ENCODE measurements around the gene UGT1A6. TPM values are rescaled to one million over a fixed set of nuclear protein-coding genes. Genes with fewer than 3 reads are reported as not detected.
"Not testable (repeated sequence)": the region's sequence is repeated elsewhere in the genome, so short reads cannot be mapped to it uniquely, and the experiment has no call there.

UGT1A6 gene
- total RNA-seq, 1 experiment from 2014 or later = not detected

- Mint-ChIP-seq H3K36me3 (peaks cover 11% of the 10 kb centered on the region), H3K4me3 (no peak overlapping the region), H3K27me3 (ENCODE audit: low read depth) (peaks cover 5% of the 10 kb centered on the region; the same call in 1 of the 2 replicates), H3K4me1 (no peaks in the 10 kb centered on the region), H3K27ac (no peak overlapping the region), H3K9me3 (peaks cover 43% of the 10 kb centered on the region)
- ATAC-seq (no peak), DNase-seq (ENCODE audit: low spot score) (no peak)
- TF ChIP-seq OVOL2 (CRISPR knock-in tag; IDR thresholded peaks at IDR 0.05; ENCODE audit: borderline replicate concordance) (no peak), MLX (CRISPR knock-in tag; IDR thresholded peaks at IDR 0.05) (no peak), ZNF219 (CRISPR knock-in tag; IDR thresholded peaks at IDR 0.05; ENCODE audit: borderline replicate concordance) (no peak), JAZF1 (CRISPR knock-in tag; IDR thresholded peaks at IDR 0.05) (no peak), TEAD4 (CRISPR knock-in tag; IDR thresholded peaks at IDR 0.05) (no peak), NR3C1 (CRISPR knock-in tag; conservative IDR thresholded peaks at IDR 0.05; ENCODE audit: low read depth) (no peak), CTCF (IDR thresholded peaks at IDR 0.05) (no peak), SOX15 (CRISPR knock-in tag; IDR thresholded peaks at IDR 0.05) (no peak), ERG (CRISPR knock-in tag; IDR thresholded peaks at IDR 0.05) (no peak), MXD4 (CRISPR knock-in tag; IDR thresholded peaks at IDR 0.05; ENCODE audit: borderline replicate concordance) (no peak)
- CTCF ChIA-PET = no interaction called here
- POLR2A ChIA-PET = no interaction called here
These were observed 48.2 kb downstream of the UGT1A6 start for GRCh38 chr2:233740870-233741269.

- H3K27me3 Mint-ChIP-seq (ENCODE audit: low read depth) = peaks cover 3% of the 10 kb centered on the region; the same call in 1 of the 2 replicates
- H3K9me3 Mint-ChIP-seq = peaks cover 45% of the 10 kb centered on the region
- H3K4me1 Mint-ChIP-seq = no peaks in the 10 kb centered on the region
- no peak for TF ChIP-seq ERG (CRISPR knock-in tag; IDR thresholded peaks at IDR 0.05)
- no peak for TF ChIP-seq SP1 (CRISPR knock-in tag; conservative IDR thresholded peaks at IDR 0.05)
- ChIA-PET CTCF (no interaction called here), POLR2A (no interaction called here)
- no peak for DNase-seq (ENCODE audit: low spot score)
- H3K36me3 Mint-ChIP-seq = no peaks in the 10 kb centered on the region
- ATAC-seq = no peak; the same call in 1 of the 2 replicates
- H3K4me3 Mint-ChIP-seq = no peak overlapping the region
- no peak overlapping the region for H3K27ac Mint-ChIP-seq
These were observed 51.0 kb downstream of the UGT1A6 start for GRCh38 chr2:233743464-233744259.

GRCh38 chr2:233745073-233745755, 52.5 kb downstream of the UGT1A6 start:
- ChIA-PET CTCF (no interaction called here), POLR2A (no interaction called here)
- TF ChIP-seq GABPB1 (CRISPR knock-in tag; IDR thresholded peaks at IDR 0.05) (peak; percentile 58; the same call in 1 of the 2 replicates), STAT6 (CRISPR knock-in tag; conservative IDR thresholded peaks at IDR 0.05; ENCODE audit: low read depth) (no peak), ZNF396 (CRISPR knock-in tag; IDR thresholded peaks at IDR 0.05; ENCODE audit: borderline replicate concordance) (no peak)

GRCh38 chr2:233745838-233746237, 53.1 kb downstream of the UGT1A6 start:
- H3K27me3 Mint-ChIP-seq (ENCODE audit: low read depth); DNase-seq (ENCODE audit: low spot score); H3K4me1 Mint-ChIP-seq; ATAC-seq; CTCF ChIA-PET; H3K4me3 Mint-ChIP-seq; POLR2A ChIA-PET; H3K27ac Mint-ChIP-seq: not testable (repeated sequence)
- H3K9me3 Mint-ChIP-seq = peaks cover 47% of the 10 kb centered on the region
- H3K36me3 Mint-ChIP-seq = peaks cover 13% of the 10 kb centered on the region

More at GRCh38 chr2:233745073-233745755, 52.5 kb downstream of the UGT1A6 start:
- ATAC-seq = no peak
- Mint-ChIP-seq H3K27ac (no peak overlapping the region), H3K4me1 (no peaks in the 10 kb centered on the region), H3K36me3 (peaks cover 10% of the 10 kb centered on the region), H3K9me3 (peaks cover 46% of the 10 kb centered on the region), H3K4me3 (no peak overlapping the region), H3K27me3 (ENCODE audit: low read depth) (peaks cover 8% of the 10 kb centered on the region; the same call in 1 of the 2 replicates)
- DNase-seq (ENCODE audit: low spot score) = no peak
